Naive B cell (primary cell): Measurements from ENCODE around the gene E2F6. TPM values are rescaled to one million over a fixed set of nuclear protein-coding genes. Genes with fewer than 3 reads are reported as not detected.

Source experiments
- ATAC-seq, 2 donors: fragments of 150-1000 bp; cut with Tn5 transposase; 2 replicates each; pipeline ENCODE4 v1.10.0; 2021; ENCODE audit warnings: low read depth in 2 of 2, mild to moderate bottlenecking in 2 of 2, moderate library complexity in 2 of 2
- DNase-seq: peaks from one replicate; pipeline ENCODE4 v3.0.0; 2022
- H3K27ac Mint-ChIP-seq, 6 donors: one replicate each; pipeline ENCODE4 v1.8.0; 2020 to 2022; ENCODE audit warnings: mild to moderate bottlenecking in 6 of 6, mixed read lengths in 6 of 6, moderate library complexity in 5 of 6, inconsistent platforms in 2 of 6
- H3K27me3 Mint-ChIP-seq, 3 donors: one replicate each; pipeline ENCODE4 v1.8.0; 2021 to 2022; ENCODE audit warnings: mixed read lengths in 3 of 3, mild to moderate bottlenecking in 1 of 3
- H3K36me3 Mint-ChIP-seq, 2 donors: one replicate each; pipeline ENCODE4 v1.8.0; 2020 to 2022; ENCODE audit warnings: mixed read lengths in 2 of 2, inconsistent platforms in 1 of 2, mild to moderate bottlenecking in 1 of 2
- H3K4me1 Mint-ChIP-seq, 3 donors: one replicate each; pipeline ENCODE4 v1.8.0; 2020 to 2022; ENCODE audit warnings: mixed read lengths in 3 of 3, inconsistent platforms in 1 of 3, mild to moderate bottlenecking in 1 of 3, moderate library complexity in 1 of 3
- H3K4me3 Mint-ChIP-seq, 8 donors: one replicate each; pipeline ENCODE4 v1.8.0; 2020 to 2022; ENCODE audit warnings: mild to moderate bottlenecking in 8 of 8, mixed read lengths in 8 of 8, moderate library complexity in 8 of 8, inconsistent platforms in 2 of 8
- H3K9me3 Mint-ChIP-seq, 7 donors: one replicate each; pipeline ENCODE4 v1.8.0; 2020 to 2022; ENCODE audit warnings: mixed read lengths in 7 of 7, mild to moderate bottlenecking in 5 of 7, inconsistent platforms in 2 of 7, moderate library complexity in 1 of 7
- polyA plus RNA-seq, 6 donors: library from polyadenylated mRNA; unstranded; fragments of 300-500 nt; fragmentation: Illumina TruSeq; gene quantifications; one replicate each; pipeline ENCODE4 v1.2.3, GENCODE V29; 2021; ENCODE audit warnings: low read depth in 6 of 6

The E2F6 gene
- polyA plus RNA-seq, 6 donors from 2014 or later: 1.9 to 11.0 (median 2.9) TPM

GRCh38 chr2:11402436-11402835 lies 63.5 kb downstream of the E2F6 start:
- DNase-seq (no peak), ATAC-seq (no peak)
- Mint-ChIP-seq H3K4me3 (no peak overlapping the region), H3K27ac (peak overlapping the region in 1 of 6 donors; percentile 15), H3K4me1 (no peaks in the 10 kb centered on the region), H3K36me3 (no peaks in the 10 kb centered on the region), H3K27me3 (peaks cover 20 to 26% (median 21%) of the 10 kb centered on the region in 3 donors), H3K9me3 (peaks cover 0 to 5% (median 0%) of the 10 kb centered on the region in 7 donors)

- Mint-ChIP-seq H3K27ac (no peak overlapping the region), H3K36me3 (no peaks in the 10 kb centered on the region), H3K4me3 (no peak overlapping the region), H3K4me1 (no peaks in the 10 kb centered on the region), H3K9me3 (peaks cover 0 to 5% (median 0%) of the 10 kb centered on the region in 7 donors), H3K27me3 (peaks cover 18 to 20% (median 20%) of the 10 kb centered on the region in 3 donors)
- ATAC-seq (no peak), DNase-seq (no peak)
Observed at GRCh38 chr2:11399438-11399762, 66.6 kb downstream of the E2F6 start.

- Mint-ChIP-seq H3K27ac (no peak overlapping the region), H3K36me3 (no peaks in the 10 kb centered on the region), H3K4me3 (no peak overlapping the region), H3K4me1 (no peaks in the 10 kb centered on the region), H3K9me3 (peaks cover 0 to 5% (median 0%) of the 10 kb centered on the region in 7 donors), H3K27me3 (peaks cover 17 to 20% (median 18%) of the 10 kb centered on the region in 3 donors)
- no peak for DNase-seq
- no peak for ATAC-seq
Observed at GRCh38 chr2:11398750-11399437, 67.1 kb downstream of the E2F6 start.

- Mint-ChIP-seq H3K27me3 (peaks cover 13 to 20% (median 18%) of the 10 kb centered on the region in 3 donors), H3K4me1 (no peaks in the 10 kb centered on the region), H3K36me3 (no peaks in the 10 kb centered on the region), H3K4me3 (no peak overlapping the region), H3K27ac (no peak overlapping the region), H3K9me3 (peaks cover 0 to 4% (median 0%) of the 10 kb centered on the region in 7 donors)
- ATAC-seq (no peak), DNase-seq (no peak)
Observed at GRCh38 chr2:11397513-11397912, 68.4 kb downstream of the E2F6 start.

DNA sequence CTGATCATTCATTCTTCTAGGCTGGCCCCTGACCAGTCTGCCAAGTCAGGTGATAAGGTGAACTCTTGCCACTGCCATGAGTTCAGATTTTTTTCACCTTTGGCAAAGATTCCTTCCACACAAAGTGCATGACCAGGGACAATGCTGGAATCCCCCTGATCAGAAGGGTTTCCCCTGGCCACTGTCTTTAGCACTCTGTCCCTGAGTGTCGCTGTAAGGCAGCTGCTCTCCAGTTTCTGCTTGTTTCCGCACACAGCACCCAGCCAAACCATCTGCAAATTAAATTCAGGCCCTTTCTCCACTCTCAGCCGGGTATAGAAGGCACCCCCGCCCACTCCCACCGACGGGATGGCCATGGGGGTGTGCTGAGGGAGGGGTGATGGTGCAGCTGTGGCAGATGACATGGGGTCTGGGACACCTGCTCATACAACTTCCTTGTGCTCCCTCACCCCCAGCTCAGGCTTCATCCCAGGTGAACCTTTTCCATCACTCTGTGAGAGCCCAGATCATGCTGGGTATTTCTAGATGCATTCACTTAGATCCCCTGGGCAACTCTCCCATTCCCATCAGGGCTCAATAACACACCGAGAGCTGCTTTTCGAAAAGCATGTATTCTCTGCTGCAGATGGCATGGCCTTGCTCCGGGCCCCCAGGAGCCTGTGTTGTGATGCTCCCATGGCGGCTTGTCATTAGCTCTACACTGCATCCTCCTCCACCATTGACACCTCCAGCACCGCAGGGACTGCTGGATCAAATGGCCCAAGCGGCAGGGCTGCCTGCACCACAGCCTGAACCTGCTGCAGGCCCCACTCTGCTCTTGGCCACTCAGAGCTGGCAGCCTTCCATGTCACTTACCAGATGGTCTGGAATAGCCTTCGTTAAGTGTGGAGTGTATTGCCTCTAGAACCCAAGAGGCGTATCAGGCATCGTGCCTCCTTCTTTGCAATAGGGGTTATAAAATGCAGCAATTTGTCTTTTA lies 69.2 kb downstream of the E2F6 start:
- Mint-ChIP-seq H3K4me1 (no peaks in the 10 kb centered on the region), H3K4me3 (no peak overlapping the region), H3K27me3 (peaks cover 13 to 20% (median 18%) of the 10 kb centered on the region in 3 donors), H3K27ac (peak overlapping the region in 2 of 6 donors; percentile 23 to 74), H3K9me3 (no peaks in the 10 kb centered on the region), H3K36me3 (no peaks in the 10 kb centered on the region)
- ATAC-seq (no peak), DNase-seq (no peak)

- no peak for DNase-seq
- Mint-ChIP-seq H3K4me1 (no peaks in the 10 kb centered on the region), H3K27ac (peak overlapping the region in 1 of 6 donors; percentile 23), H3K27me3 (peaks cover 13 to 26% (median 18%) of the 10 kb centered on the region in 3 donors), H3K36me3 (no peaks in the 10 kb centered on the region), H3K9me3 (no peaks in the 10 kb centered on the region), H3K4me3 (no peak overlapping the region)
- no peak for ATAC-seq
Observed at GRCh38 chr2:11396021-11396420, 69.9 kb downstream of the E2F6 start.

- Mint-ChIP-seq H3K4me3 (no peak overlapping the region), H3K27ac (no peak overlapping the region), H3K36me3 (no peaks in the 10 kb centered on the region), H3K9me3 (no peaks in the 10 kb centered on the region), H3K4me1 (no peaks in the 10 kb centered on the region), H3K27me3 (peaks cover 12 to 25% (median 18%) of the 10 kb centered on the region in 3 donors)
- DNase-seq: no peak
- no peak for ATAC-seq
Observed at GRCh38 chr2:11395389-11395788, 70.6 kb downstream of the E2F6 start.

Other genes with a start within 250 kb of the E2F6 start
- gene ROCK2, start 121.5 kb downstream of the E2F6 start, polyA plus RNA-seq: 10 to 100 TPM in 3 of 6 donors, 1 to 10 TPM in 3; 3.2 to 21.2 (median 10.0) TPM
- gene GREB1, start 67.9 kb upstream of the E2F6 start, polyA plus RNA-seq: not detected
- gene NTSR2, start 204.0 kb upstream of the E2F6 start, polyA plus RNA-seq: not detected